AG10803 (cell line): ENCODE measurements around the gene GXYLT1.

Source experiments
- DNase-seq: peaks from one replicate; pipeline ENCODE4 v3.0.0; 2010; ENCODE audit warnings: low read depth
- H3K4me3 ChIP-seq: 2 replicates; pipeline ENCODE4 v1.5.1; 2011; ENCODE audit warnings: mild to moderate bottlenecking, low read length, control low read depth
- CTCF ChIP-seq: conservative IDR thresholded peaks from 2 replicates; pipeline ENCODE4 v1.5.1; 2011; ENCODE audit warnings: mild to moderate bottlenecking, low read length, control low read depth, inconsistent platforms

Gene GXYLT1

DNA sequence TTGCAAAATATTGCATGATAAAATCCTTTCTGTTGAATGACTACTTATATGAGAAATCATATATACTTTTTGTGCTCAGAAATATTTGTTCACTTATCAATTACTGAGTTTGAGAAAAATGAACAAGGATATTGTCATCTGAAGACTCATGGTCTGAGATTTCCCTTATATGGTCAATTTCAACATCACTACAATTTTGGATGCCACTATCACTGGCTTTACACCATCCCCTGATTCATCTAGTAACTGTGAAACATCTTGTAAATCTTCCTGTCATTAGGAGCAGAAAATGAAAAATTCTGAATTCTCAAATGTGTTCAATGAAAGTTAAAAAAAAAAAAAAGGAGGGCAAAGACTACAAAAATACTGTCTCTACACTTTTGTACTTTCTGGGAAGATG lies 21.8 kb upstream of the GXYLT1 start:
- no peak for TF ChIP-seq CTCF
- DNase-seq: peak; percentile 71
- no peak overlapping the region for H3K4me3 ChIP-seq

DNA sequence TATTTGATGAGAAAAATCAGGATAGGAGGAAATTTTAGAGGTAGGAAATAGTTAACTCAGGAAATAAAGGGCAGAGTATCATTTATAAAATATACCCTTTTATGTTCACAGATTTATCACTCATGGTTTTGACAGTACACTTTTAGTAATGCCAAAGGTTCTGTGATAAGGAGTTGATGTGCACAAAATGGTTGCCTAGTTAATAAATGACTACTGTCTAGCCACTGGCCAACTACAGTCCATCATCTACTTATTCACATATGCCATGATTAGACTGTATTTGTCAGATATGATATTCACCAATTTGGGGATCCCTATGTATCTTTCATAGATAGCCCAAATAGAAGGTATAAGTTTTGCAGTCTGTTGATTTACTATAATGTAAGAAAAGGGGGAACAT lies 19.2 kb upstream of the GXYLT1 start:
- no peak overlapping the region for H3K4me3 ChIP-seq
- DNase-seq: no peak
- TF ChIP-seq CTCF: no peak

GRCh38 chr12:42162965-42163364 lies 18.3 kb upstream of the GXYLT1 start:
- TF ChIP-seq CTCF: no peak
- no peak for DNase-seq
- no peak overlapping the region for H3K4me3 ChIP-seq

- peak; percentile 33 for DNase-seq
- no peak for TF ChIP-seq CTCF
- H3K4me3 ChIP-seq: no peak overlapping the region
These were observed 17.5 kb upstream of the GXYLT1 start for GRCh38 chr12:42162193-42162592.

- no peak overlapping the region for H3K4me3 ChIP-seq
- TF ChIP-seq CTCF: no peak
- DNase-seq: no peak
These were observed 16.9 kb upstream of the GXYLT1 start for GRCh38 chr12:42161529-42161928.

DNA sequence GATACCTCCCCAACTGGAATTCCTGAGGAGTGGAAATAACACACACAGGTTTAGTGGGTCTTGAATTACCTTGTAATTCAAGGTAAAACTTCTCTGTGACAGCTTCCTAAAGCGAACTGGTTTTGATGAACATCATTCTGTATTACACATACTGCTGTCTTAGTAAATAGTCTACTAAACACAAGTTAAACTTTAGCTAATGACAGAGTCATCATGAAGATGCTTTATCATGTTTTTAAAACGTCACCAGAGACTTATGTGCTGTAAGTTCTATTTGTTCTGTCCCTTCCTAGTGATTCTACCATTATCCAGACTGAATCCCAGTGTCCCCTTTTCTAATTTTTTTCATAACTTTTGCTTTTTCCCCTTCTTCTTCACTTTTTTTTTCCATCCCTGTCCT lies 11.6 kb upstream of the GXYLT1 start:
- H3K4me3 ChIP-seq: no peak overlapping the region
- TF ChIP-seq CTCF: no peak
- no peak for DNase-seq

DNA sequence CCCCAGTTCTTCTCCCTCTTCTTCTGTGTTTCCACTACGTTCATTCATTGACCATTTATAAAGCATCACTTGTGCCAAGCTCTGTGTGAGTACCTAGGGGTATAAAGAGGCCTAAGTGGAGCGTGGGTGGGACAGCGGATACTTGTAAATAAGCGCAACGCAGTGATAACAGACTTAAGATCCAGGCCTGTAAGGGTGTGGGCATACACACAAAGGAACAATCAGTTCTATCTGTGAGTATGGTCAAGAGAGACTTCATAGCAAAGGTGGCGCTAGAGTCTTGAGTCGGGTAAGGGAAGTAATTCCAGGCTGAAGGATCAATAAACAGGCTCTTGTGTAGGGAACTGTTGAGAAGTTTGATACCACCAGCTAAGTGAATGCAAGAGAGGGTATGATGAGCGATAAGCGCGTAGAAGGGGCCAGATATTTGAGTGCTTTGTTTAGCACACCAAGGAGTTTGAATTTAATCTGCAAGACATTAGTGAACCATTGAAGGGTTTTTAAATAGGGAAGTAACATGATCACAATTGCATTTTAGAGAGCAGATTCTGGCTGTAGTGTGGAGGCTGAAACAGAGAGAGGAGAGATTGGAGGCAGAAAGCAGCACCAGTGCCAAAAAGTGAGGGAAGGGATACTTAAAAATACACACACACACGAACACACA lies 1.0 kb upstream of the GXYLT1 start:
- no peak overlapping the region for H3K4me3 ChIP-seq
- no peak for DNase-seq
- TF ChIP-seq CTCF: no peak
